Endothelial cell of umbilical vein (primary cell): ENCODE results near the gene RAMACL. TPM values are rescaled to one million over a fixed set of nuclear protein-coding genes. Genes with fewer than 3 reads are reported as not detected.

ENCODE experiments used
- BruUV-seq: library from RNA; stranded (reverse); fragments of 400-500 nt; replicated peaks from 2 replicates; lab custom pipeline; 2021; lab: Mats Ljungman, UMichigan
- CTCF ChIA-PET: fragments of 300-600, 350-600 bp; sonication (Branson Sonifier 250); formaldehyde crosslinking; loops from one replicate; lab custom pipeline; 2021; ENCODE audit warnings: antibody characterized with exemption, inconsistent platforms; lab: Charles Lee
- POLR2A ChIA-PET: fragments of 300-600, 350-600 bp; sonication (Branson Sonifier 250); formaldehyde crosslinking; loops from one replicate; lab custom pipeline; 2021; ENCODE audit warnings: antibody characterized with exemption, inconsistent platforms; lab: Charles Lee
- DNase-seq: peaks from one replicate; pipeline ENCODE4 v3.0.0-alpha.2; 2011; ENCODE audit warnings: low read depth, low spot score
- FAIRE-seq: peaks from 2 replicates; lab custom pipeline; 2011; peaks lifted over from hg19 to GRCh38; lab: Jason Lieb, UNC
- H2AFZ ChIP-seq: 2 replicates; pipeline ENCODE4 v1.6.0; 2012; ENCODE audit warnings: low read depth, low read length, control low read depth, inconsistent platforms
- H3K27ac ChIP-seq: 2 replicates; pipeline ENCODE4 v1.5.1; 2011; ENCODE audit warnings: low read depth, mild to moderate bottlenecking, control low read depth, low read length, moderate library complexity; ENCODE audit not compliant: insufficient read depth
- H3K27me3 ChIP-seq, 2 experiments: 2 replicates each; pipeline versions ENCODE4 v1.6.0 to v1.6.1; 2011; ENCODE audit warnings: low read length in 2 of 2, mixed read lengths in 1 of 2; ENCODE audit not compliant: control insufficient read depth in 2 of 2, insufficient read depth in 2 of 2
- H3K36me3 ChIP-seq, 2 experiments: 2 replicates in 1 of 2; 3 replicates in 1 of 2; pipeline ENCODE4 v1.5.1; 2011; ENCODE audit warnings: low read length in 2 of 2, mild to moderate bottlenecking in 1 of 2, moderate library complexity in 1 of 2; ENCODE audit not compliant: control insufficient read depth in 2 of 2, insufficient read depth in 2 of 2; ENCODE audit errors: extremely low read depth in 1 of 2
- H3K4me1 ChIP-seq: 3 replicates; pipeline ENCODE4 v1.5.1; 2011; ENCODE audit warnings: mild to moderate bottlenecking, low read length; ENCODE audit not compliant: control insufficient read depth, insufficient read depth; ENCODE audit errors: extremely low read depth
- H3K4me2 ChIP-seq: 2 replicates; pipeline ENCODE4 v1.6.1; 2011; ENCODE audit warnings: low read length, control low read depth, mixed read lengths; ENCODE audit not compliant: insufficient read depth
- H3K4me3 ChIP-seq, 3 experiments: fragments of 200-600 bp in 1 of 3; sonication (generic), shearing (Covaris generic) in 1 of 3; replicated peaks in 1 of 3; 2 replicates each; pipeline ENCODE4 v1.5.1; 2011 to 2016; ENCODE audit warnings: control low read depth in 3 of 3, low read length in 3 of 3, mild to moderate bottlenecking in 2 of 3, inconsistent platforms in 1 of 3, low read depth in 1 of 3, moderate library complexity in 1 of 3; ENCODE audit not compliant: insufficient read depth in 1 of 3
- H3K79me2 ChIP-seq: 2 replicates; pipeline ENCODE4 v1.6.0; 2012; ENCODE audit warnings: low read length, inconsistent platforms; ENCODE audit not compliant: control insufficient read depth, insufficient read depth
- H3K9ac ChIP-seq: replicated peaks from 2 replicates; pipeline ENCODE3; 2011; ENCODE audit warnings: low read length, control low read depth; ENCODE audit not compliant: insufficient read depth; ENCODE audit errors: extremely low read depth
- H3K9me1 ChIP-seq: replicated peaks from 3 replicates; pipeline ENCODE4 v1.6.0; 2011; ENCODE audit warnings: mild to moderate bottlenecking, low read length; ENCODE audit not compliant: control insufficient read depth, insufficient read depth; ENCODE audit errors: extremely low read depth
- H3K9me3 ChIP-seq: replicated peaks from 2 replicates; pipeline ENCODE4 v1.5.1; 2012; ENCODE audit warnings: low read length, inconsistent platforms; ENCODE audit not compliant: control insufficient read depth, insufficient read depth
- H4K20me1 ChIP-seq: replicated peaks from 2 replicates; pipeline ENCODE3; 2011; ENCODE audit warnings: mild to moderate bottlenecking, low read length; ENCODE audit not compliant: control insufficient read depth, insufficient read depth; ENCODE audit errors: extremely low read depth
- CTCF ChIP-seq, 2 donors: IDR thresholded peaks; 1 replicate in 1 of 2; 2 replicates in 1 of 2; pipeline ENCODE4 v1.5.1; 2011; ENCODE audit warnings: low read length in 2 of 2, mild to moderate bottlenecking in 2 of 2, moderate library complexity in 2 of 2, control low read depth in 1 of 2, inconsistent platforms in 1 of 2, low read depth in 1 of 2; ENCODE audit not compliant: insufficient read depth in 1 of 2; ENCODE audit errors: extremely low read depth in 1 of 2
- EZH2 ChIP-seq: IDR thresholded peaks from 2 replicates; pipeline ENCODE4 v1.6.1; 2012; ENCODE audit warnings: borderline replicate concordance, low read depth, mild to moderate bottlenecking, moderate library complexity, low read length, inconsistent platforms; ENCODE audit not compliant: severe bottlenecking
- FOS ChIP-seq: IDR thresholded peaks from 2 replicates; pipeline ENCODE4 v1.6.1; 2011; ENCODE audit warnings: mild to moderate bottlenecking, low read length, moderate library complexity, borderline replicate concordance; ENCODE audit not compliant: insufficient read depth
- MYC ChIP-seq: IDR thresholded peaks from one replicate; pipeline ENCODE4 v1.6.1; 2011; ENCODE audit warnings: mild to moderate bottlenecking, low read depth, low read length
- POLR2A ChIP-seq: IDR thresholded peaks from 2 replicates; pipeline ENCODE4 v1.6.1; 2012; ENCODE audit warnings: low read depth, mild to moderate bottlenecking, control low read depth, low read length
- dilution Hi-C: fragments of 300-500 bp; cut with MboI; formaldehyde crosslinking; loops from one replicate; pipeline ENCODE4 v1.15.0; 2019; ENCODE audit warnings: low sequenced_read_pairs; ENCODE audit not compliant: extremely low pct_ligation_motif_present
- intact Hi-C: fragments of 100-400 bp; cut with micrococcal nuclease; formaldehyde crosslinking; loops from one replicate; pipeline ENCODE4 v1.10.0; 2022
- polyA plus RNA-seq, 4 experiments: library from polyadenylated mRNA; depleted of rRNA in 3 of 4; stranded (reverse) in 3 of 4; unstranded in 1 of 4; fragments of >200 nt; gene quantifications; 2 replicates each; pipeline versions ENCODE4 v1.2.1 to v1.2.3, GENCODE V29; 2011 to 2012; ENCODE audit warnings: missing spikeins in 1 of 4
- total RNA-seq: library from RNA; stranded (reverse); gene quantifications from 2 replicates; pipeline ENCODE4 v1.2.3, GENCODE V29; 2021

Gene RAMACL
- total and polyA plus RNA-seq, 2 donors (not counting 3 experiments of a cell fraction or from before 2014, with no cell fraction given) = 0.17 to 5.3 TPM

GRCh38 chr6:166534658-166535406 is 51.6 kb downstream of the RAMACL start:
- no peak for DNase-seq
- FAIRE-seq = no peak
- intact Hi-C loops = no loop called here

More at GRCh38 chr6:166534658-166535406, 51.6 kb downstream of the RAMACL start:
- no peaks in the 10 kb centered on the region for H3K4me1 ChIP-seq
- no peak overlapping the region for H3K27ac ChIP-seq
- H3K27me3 ChIP-seq = no peaks in the 10 kb centered on the region
- no peaks in the 10 kb centered on the region for H4K20me1 ChIP-seq
- no peak overlapping the region for H3K4me3 ChIP-seq
- H3K36me3 ChIP-seq = peaks cover 2 to 41% of the 10 kb centered on the region in 2 experiments
- H3K9me1 ChIP-seq = no peaks in the 10 kb centered on the region
- H2AFZ ChIP-seq = no peak overlapping the region
- ChIA-PET POLR2A (no interaction called here), CTCF (interaction anchor here (0.8 to 1.5 kb wide), 5 partner anchors 10 to 50 kb away, joined by 3 to 5 read pairs (median 3); no protein-coding TSS in a partner anchor)
- no TSS peak for BruUV-seq
- H3K9ac ChIP-seq = no peak overlapping the region
- H3K9me3 ChIP-seq = no peaks in the 10 kb centered on the region
- no peaks in the 10 kb centered on the region for H3K79me2 ChIP-seq
- TF ChIP-seq POLR2A = no peak
- no peak for TF ChIP-seq EZH2
- no peak for TF ChIP-seq CTCF (IDR thresholded peaks at IDR 0.05; ENCODE audit: extremely low read depth in 1 of 2, insufficient read depth in 1 of 2, low read depth in 1 of 2, low read length in 2 of 2)
- TF ChIP-seq MYC = no peak
- no peak for TF ChIP-seq FOS
- dilution Hi-C loops = no loop called here
- H3K4me2 ChIP-seq = no peak overlapping the region
